ENCODE measurements around the gene C8A. TPM values are rescaled to one million over a fixed set of nuclear protein-coding genes. Genes with fewer than 3 reads are reported as not detected.

C8A gene
- polyA plus RNA-seq, 1 donor (not counting 4 experiments of a cell fraction or from before 2014, with no cell fraction given): not detected

- H3K9ac ChIP-seq (ENCODE audit: control insufficient read depth, extremely low read depth, insufficient read depth, low read length): no peak overlapping the region
- dilution Hi-C loops (cut with MboI; ENCODE audit: extremely low pct_ligation_motif_present, low sequenced_read_pairs): no loop called here
- no peak overlapping the region for H3K27ac ChIP-seq (ENCODE audit: control insufficient read depth, insufficient read depth, low read length)
- TF ChIP-seq EZH2 (IDR thresholded peaks at IDR 0.05; ENCODE audit: low read length): no peak
- no peak overlapping the region for H2AFZ ChIP-seq (ENCODE audit: control insufficient read depth, low read length)
- H3K79me2 ChIP-seq (ENCODE audit: control insufficient read depth, insufficient read depth, low read length): no peaks in the 10 kb centered on the region
- no peaks in the 10 kb centered on the region for H3K9me1 ChIP-seq (ENCODE audit: control insufficient read depth, extremely low read depth, insufficient read depth, low read length)
- FAIRE-seq: no peak
- H3K4me1 ChIP-seq (ENCODE audit: control insufficient read depth, extremely low read depth, insufficient read depth, low read length): peaks cover 4% of the 10 kb centered on the region
- DNase-seq (ENCODE audit: low read depth, low spot score): no peak
- H3K27me3 ChIP-seq (ENCODE audit: control insufficient read depth, extremely low read depth, insufficient read depth, low read length): no peaks in the 10 kb centered on the region
- H3K36me3 ChIP-seq (ENCODE audit: control insufficient read depth in 2 of 2, extremely low read depth in 1 of 2, insufficient read depth in 2 of 2, low read length in 2 of 2): no peaks in the 10 kb centered on the region
- no peak overlapping the region for H3K4me3 ChIP-seq (ENCODE audit: control insufficient read depth in 2 of 3, extremely low read depth in 1 of 3, insufficient read depth in 2 of 3, low read depth in 1 of 3, low read length in 3 of 3)
- no peak overlapping the region for H3K4me2 ChIP-seq (ENCODE audit: control insufficient read depth, extremely low read depth, insufficient read depth, low read depth, low read length)
- H4K20me1 ChIP-seq (ENCODE audit: control insufficient read depth, extremely low read depth, insufficient read depth, low read length): no peaks in the 10 kb centered on the region
- no peaks in the 10 kb centered on the region for H3K9me3 ChIP-seq (ENCODE audit: control insufficient read depth, low read depth, low read length)
These were observed 29.7 kb upstream of the C8A start for GRCh38 chr1:56824938-56825337.

GRCh38 chr1:56825436-56825835, 29.2 kb upstream of the C8A start:
- DNase-seq (ENCODE audit: low read depth, low spot score) (no peak), FAIRE-seq (no peak)
- Histone ChIP-seq H2AFZ (ENCODE audit: control insufficient read depth, low read length) (no peak overlapping the region), H3K9me3 (ENCODE audit: control insufficient read depth, low read depth, low read length) (no peaks in the 10 kb centered on the region), H3K4me1 (ENCODE audit: control insufficient read depth, extremely low read depth, insufficient read depth, low read length) (peaks cover 4% of the 10 kb centered on the region), H4K20me1 (ENCODE audit: control insufficient read depth, extremely low read depth, insufficient read depth, low read length) (no peaks in the 10 kb centered on the region), H3K9me1 (ENCODE audit: control insufficient read depth, extremely low read depth, insufficient read depth, low read length) (no peaks in the 10 kb centered on the region), H3K36me3 (ENCODE audit: control insufficient read depth in 2 of 2, extremely low read depth in 1 of 2, insufficient read depth in 2 of 2, low read length in 2 of 2) (no peaks in the 10 kb centered on the region), H3K4me3 (ENCODE audit: control insufficient read depth in 2 of 3, extremely low read depth in 1 of 3, insufficient read depth in 2 of 3, low read depth in 1 of 3, low read length in 3 of 3) (no peak overlapping the region), H3K9ac (ENCODE audit: control insufficient read depth, extremely low read depth, insufficient read depth, low read length) (no peak overlapping the region), H3K27me3 (ENCODE audit: control insufficient read depth, extremely low read depth, insufficient read depth, low read length) (no peaks in the 10 kb centered on the region), H3K79me2 (ENCODE audit: control insufficient read depth, insufficient read depth, low read length) (no peaks in the 10 kb centered on the region), H3K4me2 (ENCODE audit: control insufficient read depth, extremely low read depth, insufficient read depth, low read depth, low read length) (no peak overlapping the region), H3K27ac (ENCODE audit: control insufficient read depth, insufficient read depth, low read length) (no peak overlapping the region)
- TF ChIP-seq CTCF (optimal IDR thresholded peaks at IDR 0.05 in 1 of 3, IDR thresholded peaks at IDR 0.05 in 1 of 3, conservative IDR thresholded peaks at IDR 0.05 in 1 of 3; ENCODE audit: extremely low read depth in 1 of 3, insufficient read depth in 2 of 3, low read length in 3 of 3): no peak
- TF ChIP-seq EZH2 (IDR thresholded peaks at IDR 0.05; ENCODE audit: low read length): no peak
- dilution Hi-C loops (cut with MboI; ENCODE audit: extremely low pct_ligation_motif_present, low sequenced_read_pairs): no loop called here

- dilution Hi-C loops (cut with MboI; ENCODE audit: extremely low pct_ligation_motif_present, low sequenced_read_pairs): no loop called here
- H3K79me2 ChIP-seq (ENCODE audit: control insufficient read depth, insufficient read depth, low read length): no peaks in the 10 kb centered on the region
These were observed 26.9 kb upstream of the C8A start for GRCh38 chr1:56827711-56828110.

More at GRCh38 chr1:56827711-56828110, 26.9 kb upstream of the C8A start:
- Histone ChIP-seq H2AFZ (ENCODE audit: control insufficient read depth, low read length) (no peak overlapping the region), H3K9me1 (ENCODE audit: control insufficient read depth, extremely low read depth, insufficient read depth, low read length) (no peaks in the 10 kb centered on the region), H3K9me3 (ENCODE audit: control insufficient read depth, low read depth, low read length) (no peaks in the 10 kb centered on the region), H3K27ac (ENCODE audit: control insufficient read depth, insufficient read depth, low read length) (no peak overlapping the region), H3K36me3 (ENCODE audit: control insufficient read depth in 2 of 2, extremely low read depth in 1 of 2, insufficient read depth in 2 of 2, low read length in 2 of 2) (no peaks in the 10 kb centered on the region), H3K4me1 (ENCODE audit: control insufficient read depth, extremely low read depth, insufficient read depth, low read length) (peaks cover 2% of the 10 kb centered on the region), H3K27me3 (ENCODE audit: control insufficient read depth, extremely low read depth, insufficient read depth, low read length) (no peaks in the 10 kb centered on the region), H4K20me1 (ENCODE audit: control insufficient read depth, extremely low read depth, insufficient read depth, low read length) (no peaks in the 10 kb centered on the region), H3K4me3 (ENCODE audit: control insufficient read depth in 2 of 3, extremely low read depth in 1 of 3, insufficient read depth in 2 of 3, low read depth in 1 of 3, low read length in 3 of 3) (no peak overlapping the region), H3K4me2 (ENCODE audit: control insufficient read depth, extremely low read depth, insufficient read depth, low read depth, low read length) (no peak overlapping the region), H3K9ac (ENCODE audit: control insufficient read depth, extremely low read depth, insufficient read depth, low read length) (no peak overlapping the region)
- FAIRE-seq (no peak), DNase-seq (ENCODE audit: low read depth, low spot score) (no peak)
- TF ChIP-seq CTCF (optimal IDR thresholded peaks at IDR 0.05 in 1 of 3, IDR thresholded peaks at IDR 0.05 in 1 of 3, conservative IDR thresholded peaks at IDR 0.05 in 1 of 3; ENCODE audit: extremely low read depth in 1 of 3, insufficient read depth in 2 of 3, low read length in 3 of 3) (no peak), EZH2 (IDR thresholded peaks at IDR 0.05; ENCODE audit: low read length) (no peak)

Data from keratinocyte (primary cell).